Activated T-cell treated with anti-CD3 and anti-CD28 coated beads, Interleukin-2, amount 50 U/mL, for 48 hours (primary cell): Measurements from ENCODE around the gene HSPA1A.

ENCODE experiments used
- DNase-seq, 2 experiments: peaks; one replicate each; pipeline ENCODE4 v3.0.0-alpha.2; 2020

The HSPA1A gene

DNA sequence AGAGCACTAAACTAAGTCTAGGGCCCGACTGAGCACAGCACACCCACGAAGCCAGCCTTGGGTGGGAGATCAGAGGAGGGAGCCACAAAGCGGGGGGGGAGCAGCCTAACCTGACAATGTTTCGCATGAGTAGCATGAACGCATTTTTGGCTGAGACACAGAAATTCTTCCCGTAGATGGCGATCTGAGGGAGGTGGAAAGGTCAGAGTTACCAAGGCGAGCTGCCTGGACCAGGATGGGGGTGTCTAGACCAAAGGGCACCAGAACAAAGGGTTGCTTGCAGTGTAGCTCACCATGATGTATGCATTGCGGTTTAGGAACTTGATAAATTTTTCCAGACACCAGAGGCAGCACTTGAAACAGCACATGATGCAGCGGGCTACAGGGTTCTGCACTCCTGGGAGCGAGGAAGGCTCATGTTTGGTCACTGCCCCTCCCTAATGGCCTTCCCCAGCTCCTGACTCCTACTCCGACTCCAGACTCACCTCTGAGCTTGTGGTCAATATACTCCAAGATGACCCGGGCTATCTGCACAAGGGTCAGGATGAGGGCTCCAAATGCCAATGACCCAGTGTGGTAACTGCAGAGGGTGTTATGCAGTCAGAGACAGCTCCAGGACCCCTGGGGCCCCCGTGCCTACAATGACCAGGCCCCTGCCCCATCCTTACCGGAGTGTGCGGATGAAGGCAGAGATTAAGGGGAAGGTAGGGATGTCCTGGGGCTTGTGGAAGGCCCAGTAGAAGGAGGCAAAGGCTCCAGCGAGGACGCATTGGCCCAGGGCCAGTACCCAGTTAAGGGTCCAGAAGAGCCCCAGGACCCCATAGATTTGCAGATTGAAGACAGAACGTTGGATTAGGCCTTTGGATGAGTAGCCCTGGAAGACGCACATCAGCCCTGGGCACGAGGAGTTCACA lies 50.1 kb downstream of the HSPA1A start:
- DNase-seq = no peak
